GM19023 (cell line): Measurements from ENCODE around the gene ASF1A.
"Not testable (repeated sequence)": the region's sequence is repeated elsewhere in the genome, so short reads cannot be mapped to it uniquely, and the experiment has no call there.

Source experiments
- ATAC-seq: cut with Tn5 transposase; IDR thresholded peaks from one replicate; pipeline ENCODE4 v1.9.1; 2021; ENCODE audit warnings: mild to moderate bottlenecking, moderate library complexity; ENCODE audit not compliant: unreplicated experiment

ASF1A gene

GRCh38 chr6:118893807-118894424, at the start of gene ASF1A:
Gene ASF1A, plus strand, starts transcription at chr6:118894152. Its CDS starts 262 bp downstream, at chr6:118894414.
- peak; percentile 68 for ATAC-seq

- ATAC-seq = peak; percentile 57
These were observed 49.0 kb upstream of the ASF1A start for GRCh38 chr6:118844915-118845314.

- no peak for ATAC-seq
These were observed 40.5 kb upstream of the ASF1A start for GRCh38 chr6:118853408-118853807.

GRCh38 chr6:118856301-118856700, 37.7 kb upstream of the ASF1A start:
- no peak for ATAC-seq

GRCh38 chr6:118859517-118860064, 34.4 kb upstream of the ASF1A start:
- ATAC-seq = peak; percentile 56

GRCh38 chr6:118860363-118860762, 33.6 kb upstream of the ASF1A start:
- no peak for ATAC-seq

- ATAC-seq = no peak
These were observed 33.1 kb upstream of the ASF1A start for GRCh38 chr6:118860880-118861279.

GRCh38 chr6:118862443-118862842, 31.5 kb upstream of the ASF1A start:
- no peak for ATAC-seq

- ATAC-seq = no peak
These were observed 29.4 kb upstream of the ASF1A start for GRCh38 chr6:118864341-118865099.

- no peak for ATAC-seq
These were observed 28.9 kb upstream of the ASF1A start for GRCh38 chr6:118865100-118865391.

GRCh38 chr6:118867181-118867580, 26.8 kb upstream of the ASF1A start:
- ATAC-seq = no peak

GRCh38 chr6:118868901-118869300, 25.1 kb upstream of the ASF1A start:
- not testable (repeated sequence) for ATAC-seq

- ATAC-seq = no peak
These were observed 24.6 kb upstream of the ASF1A start for GRCh38 chr6:118869350-118869749.

GRCh38 chr6:118869894-118870589, 23.9 kb upstream of the ASF1A start:
- no peak for ATAC-seq

GRCh38 chr6:118871331-118871730, 22.6 kb upstream of the ASF1A start:
- no peak for ATAC-seq

- ATAC-seq = no peak
These were observed 21.6 kb upstream of the ASF1A start for GRCh38 chr6:118872318-118872717.

- no peak for ATAC-seq
These were observed 21.2 kb upstream of the ASF1A start for GRCh38 chr6:118872726-118873125.

- no peak for ATAC-seq
These were observed 20.7 kb upstream of the ASF1A start for GRCh38 chr6:118873239-118873638.

- no peak for ATAC-seq
These were observed 18.3 kb upstream of the ASF1A start for GRCh38 chr6:118875672-118876071.

GRCh38 chr6:118876198-118876597, 17.8 kb upstream of the ASF1A start:
- ATAC-seq = no peak

GRCh38 chr6:118876814-118877213, 17.1 kb upstream of the ASF1A start:
- ATAC-seq = no peak

GRCh38 chr6:118877806-118878205, 16.1 kb upstream of the ASF1A start:
- ATAC-seq = no peak
